ENCODE measurements around the gene CATSPER3.
A peak's percentile ranks its signal among the peaks of the same experiment; 100 is the strongest.

CATSPER3 gene

GRCh38 chr5:134967607-134968006 lies at the start of gene CATSPER3:
Gene CATSPER3, plus strand, starts transcription at chr5:134967907. Its CDS starts 85 bp downstream, at chr5:134967992.
- no peak for ATAC-seq

GRCh38 chr5:134918861-134919260 lies 48.8 kb upstream of the CATSPER3 start:
- no peak for ATAC-seq

- ATAC-seq, result no peak
Observed at GRCh38 chr5:134920848-134921575, 46.7 kb upstream of the CATSPER3 start.

- ATAC-seq, result no peak
Observed at GRCh38 chr5:134932508-134932907, 35.2 kb upstream of the CATSPER3 start.

- no peak for ATAC-seq
Observed at GRCh38 chr5:134934202-134934601, 33.5 kb upstream of the CATSPER3 start.

GRCh38 chr5:134935711-134936602 lies 31.8 kb upstream of the CATSPER3 start:
- ATAC-seq, result no peak

GRCh38 chr5:134937526-134937925 lies 30.2 kb upstream of the CATSPER3 start:
- ATAC-seq, result no peak

GRCh38 chr5:134938030-134938429 lies 29.7 kb upstream of the CATSPER3 start:
- no peak for ATAC-seq

- ATAC-seq, result no peak
Observed at GRCh38 chr5:134939500-134939899, 28.2 kb upstream of the CATSPER3 start.

- ATAC-seq, result no peak
Observed at GRCh38 chr5:134943547-134943946, 24.2 kb upstream of the CATSPER3 start.

- ATAC-seq, result no peak
Observed at GRCh38 chr5:134944630-134945029, 23.1 kb upstream of the CATSPER3 start.

- ATAC-seq, result no peak
Observed at GRCh38 chr5:134945041-134945440, 22.7 kb upstream of the CATSPER3 start.

- no peak for ATAC-seq
Observed at GRCh38 chr5:134948911-134949310, 18.8 kb upstream of the CATSPER3 start.

- no peak for ATAC-seq
Observed at GRCh38 chr5:134949316-134949715, 18.4 kb upstream of the CATSPER3 start.

- no peak for ATAC-seq
Observed at GRCh38 chr5:134957920-134958608, 9.6 kb upstream of the CATSPER3 start.

- no peak for ATAC-seq
Observed at GRCh38 chr5:134958755-134959154, 9.0 kb upstream of the CATSPER3 start.

- ATAC-seq, result no peak
Observed at GRCh38 chr5:134963098-134963497, 4.6 kb upstream of the CATSPER3 start.

- ATAC-seq, result peak; percentile 51 to 58
Observed at GRCh38 chr5:134964359-134965270, 3.1 kb upstream of the CATSPER3 start.

- ATAC-seq, result no peak
Observed at GRCh38 chr5:134965271-134965825, 2.4 kb upstream of the CATSPER3 start.

GRCh38 chr5:134968055-134968454 lies 348 bp downstream of the CATSPER3 start:
- no peak for ATAC-seq

GRCh38 chr5:134969166-134969565 lies 1.5 kb downstream of the CATSPER3 start:
- no peak for ATAC-seq
